RWPE2 (cell line): ENCODE measurements around the gene KDM5B.

Experiments used
- ATAC-seq: fragments of 200-7000 bp; cut with Tn5 transposase; 3 replicates; pipeline ENCODE4 v1.9.1; 2021; ENCODE audit warnings: low read depth
- DNase-seq: peaks from one replicate; pipeline ENCODE4 v3.0.0-alpha.2; 2020; ENCODE audit warnings: low spot score
- H3K27ac ChIP-seq: fragments of 450-650 bp; 2 replicates; pipeline ENCODE4 v1.5.1; 2017; ENCODE audit warnings: mild to moderate bottlenecking; ENCODE audit not compliant: poor library complexity, severe bottlenecking
- H3K27me3 ChIP-seq: fragments of 250-450 bp; sonication (Bioruptor Pico); 2 replicates; pipeline ENCODE4 v1.5.1; 2021; ENCODE audit warnings: mild to moderate bottlenecking, moderate library complexity; ENCODE audit not compliant: insufficient read depth, poor library complexity, severe bottlenecking
- H3K36me3 ChIP-seq: fragments of 250-450 bp; sonication (Bioruptor Pico); 2 replicates; pipeline ENCODE4 v1.5.1; 2020; ENCODE audit warnings: low read depth, mild to moderate bottlenecking, moderate library complexity
- H3K4me1 ChIP-seq: fragments of 250-450 bp; sonication (Bioruptor Pico); 2 replicates; pipeline ENCODE4 v1.5.1; 2021; ENCODE audit warnings: mild to moderate bottlenecking, moderate library complexity; ENCODE audit not compliant: insufficient read depth, poor library complexity, severe bottlenecking
- H3K4me3 ChIP-seq: fragments of 250-450 bp; sonication (Bioruptor Pico); 2 replicates; pipeline ENCODE4 v1.5.1; 2021; ENCODE audit warnings: mild to moderate bottlenecking, moderate library complexity; ENCODE audit not compliant: severe bottlenecking
- H3K9me3 ChIP-seq: fragments of 250-450 bp; sonication (Bioruptor Pico); 2 replicates; pipeline ENCODE4 v1.5.1; 2021; ENCODE audit warnings: mild to moderate bottlenecking, moderate library complexity; ENCODE audit not compliant: severe bottlenecking
- CTCF ChIP-seq: fragments of 450-650 bp; IDR thresholded peaks from one replicate; pipeline ENCODE4 v1.5.1; 2017; ENCODE audit warnings: mild to moderate bottlenecking, moderate library complexity; ENCODE audit not compliant: poor library complexity, severe bottlenecking

Gene KDM5B

DNA sequence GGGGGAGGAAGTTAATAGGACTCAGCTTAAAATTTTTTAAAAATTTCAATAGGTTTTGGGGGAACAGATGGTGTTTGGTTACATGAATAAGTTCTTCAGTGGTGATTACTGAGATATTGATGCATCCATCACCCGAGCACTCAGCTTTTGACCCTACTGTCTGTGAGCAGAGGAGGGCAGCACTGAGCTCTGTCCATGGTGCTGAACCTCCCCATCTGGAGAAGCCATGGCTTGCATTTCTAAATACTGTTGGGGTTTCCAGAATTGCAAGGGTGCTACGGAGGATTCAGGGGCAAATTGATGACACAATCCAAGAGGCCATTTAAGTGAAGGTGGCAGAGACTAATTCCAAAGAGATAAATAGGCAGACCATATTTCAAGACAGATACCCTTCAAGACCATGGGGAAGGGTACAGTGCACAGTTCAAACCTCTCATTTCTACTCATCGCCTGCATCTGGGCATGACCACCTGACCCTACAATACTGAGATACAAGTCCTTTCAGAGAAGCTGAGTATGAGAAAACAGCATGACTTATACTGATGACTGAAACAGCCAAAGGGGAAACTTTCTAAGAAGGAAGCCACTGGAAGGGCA lies 115.2 kb downstream of the KDM5B start:
- Histone ChIP-seq H3K27me3 (peaks cover 9% of the 10 kb centered on the region), H3K4me3 (no peak overlapping the region), H3K27ac (no peak overlapping the region), H3K9me3 (no peaks in the 10 kb centered on the region), H3K36me3 (no peaks in the 10 kb centered on the region), H3K4me1 (no peaks in the 10 kb centered on the region)
- peak; percentile 19 for TF ChIP-seq CTCF
- DNase-seq (no peak), ATAC-seq (peak; percentile 75)

- no peak overlapping the region for H3K27ac ChIP-seq
- no peaks in the 10 kb centered on the region for H3K36me3 ChIP-seq
- peaks cover 12% of the 10 kb centered on the region for H3K27me3 ChIP-seq
- H3K9me3 ChIP-seq: no peaks in the 10 kb centered on the region
- ATAC-seq: no peak
- H3K4me1 ChIP-seq: no peaks in the 10 kb centered on the region
- H3K4me3 ChIP-seq: no peak overlapping the region
- no peak for TF ChIP-seq CTCF
- DNase-seq: no peak
Observed at GRCh38 chr1:202691816-202692215, 116.4 kb downstream of the KDM5B start.

GRCh38 chr1:202689493-202690342 lies 118.5 kb downstream of the KDM5B start:
- H3K9me3 ChIP-seq: no peaks in the 10 kb centered on the region
- DNase-seq (no peak), ATAC-seq (peak; percentile 61; the same call in 1 of the 3 replicates)
- H3K27ac ChIP-seq: no peak overlapping the region
- H3K27me3 ChIP-seq: peaks cover 6% of the 10 kb centered on the region
- H3K36me3 ChIP-seq: no peaks in the 10 kb centered on the region
- no peak overlapping the region for H3K4me3 ChIP-seq
- TF ChIP-seq CTCF: no peak
- H3K4me1 ChIP-seq: no peaks in the 10 kb centered on the region

GRCh38 chr1:202689082-202689481 lies 119.1 kb downstream of the KDM5B start:
- Histone ChIP-seq H3K27me3 (peaks cover 6% of the 10 kb centered on the region), H3K4me3 (no peak overlapping the region), H3K27ac (no peak overlapping the region), H3K36me3 (no peaks in the 10 kb centered on the region), H3K4me1 (no peaks in the 10 kb centered on the region), H3K9me3 (no peaks in the 10 kb centered on the region)
- no peak for ATAC-seq
- DNase-seq: no peak
- no peak for TF ChIP-seq CTCF

DNA sequence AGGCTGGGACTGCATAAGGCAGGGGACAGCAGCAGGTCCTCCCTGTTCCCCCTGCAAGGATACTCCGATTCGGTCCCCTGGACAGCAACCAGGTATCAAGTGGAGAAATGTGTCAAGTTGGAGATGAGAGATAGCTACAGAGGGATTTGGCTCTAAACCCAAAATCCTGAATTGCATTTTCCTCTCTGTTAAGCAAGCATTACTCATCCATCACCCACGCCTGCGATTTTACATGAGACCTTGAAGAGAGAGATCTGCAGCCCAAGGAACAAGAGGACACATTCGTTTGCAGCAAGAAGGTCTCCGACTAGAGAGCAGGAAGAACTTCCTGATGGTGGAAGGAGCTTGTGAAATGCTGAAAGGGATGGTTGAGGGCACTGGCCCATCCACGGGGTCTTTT lies 119.8 kb downstream of the KDM5B start:
- no peak overlapping the region for H3K27ac ChIP-seq
- H3K4me1 ChIP-seq: no peaks in the 10 kb centered on the region
- no peak for ATAC-seq
- no peak for DNase-seq
- no peaks in the 10 kb centered on the region for H3K36me3 ChIP-seq
- H3K4me3 ChIP-seq: no peak overlapping the region
- no peaks in the 10 kb centered on the region for H3K9me3 ChIP-seq
- TF ChIP-seq CTCF: no peak
- peaks cover 6% of the 10 kb centered on the region for H3K27me3 ChIP-seq
